Left lung (tissue), 10 donors: ENCODE results near the gene ASB6. TPM values are rescaled to one million over a fixed set of nuclear protein-coding genes. Genes with fewer than 3 reads are reported as not detected.

Experiments
- ATAC-seq: fragments of 200-7000 bp; cut with Tn5 transposase; one replicate; pipeline ENCODE4 v1.9.1; 2020; ENCODE audit warnings: moderate library complexity
- DNase-seq, 4 donors: peaks; one replicate each; pipeline ENCODE4 v3.0.0-alpha.2; 2013 to 2020
- H3K27ac ChIP-seq, 2 donors: fragments of 200-600 bp; sonication (generic) in 1 of 2; one replicate each; pipeline versions ENCODE4 v1.5.0 to v1.8.0; 2020 to 2021
- H3K27me3 ChIP-seq, 2 donors: fragments of 200-600 bp; sonication (generic) in 1 of 2; one replicate each; pipeline versions ENCODE4 v1.5.0 to v1.8.0; 2020 to 2021
- H3K36me3 ChIP-seq, 2 donors: fragments of 200-600 bp; sonication (generic) in 1 of 2; one replicate each; pipeline versions ENCODE4 v1.5.0 to v1.8.0; 2020 to 2021
- H3K4me1 ChIP-seq, 2 donors: fragments of 200-600 bp; one replicate each; pipeline ENCODE4 v1.8.0; 2021
- H3K4me3 ChIP-seq, 2 donors: fragments of 200-600 bp; sonication (generic) in 1 of 2; one replicate each; pipeline versions ENCODE4 v1.5.0 to v1.8.0; 2020 to 2021; ENCODE audit warnings: mild to moderate bottlenecking in 1 of 2
- H3K9me3 ChIP-seq, 2 donors: fragments of 200-600 bp; sonication (generic) in 1 of 2; one replicate each; pipeline versions ENCODE4 v1.5.0 to v1.8.0; 2020 to 2021
- intact Hi-C, 2 donors: fragments of 100-400 bp; cut with DNase I; formaldehyde crosslinking; loops; one replicate each; pipeline versions ENCODE4 v1.11.2 to v1.14.2; 2022
- polyA plus RNA-seq, 6 donors: library from polyadenylated mRNA; unstranded; fragments of 120-200 nt; gene quantifications; one replicate each; pipeline ENCODE4 v1.2.1, GENCODE V29; 2013; ENCODE audit not compliant: insufficient read length in 6 of 6
- total RNA-seq, 2 donors: library from RNA; stranded (reverse); fragmentation: NEBNext Ultra II Directional; extraction: Animal tissue kit (Norgen Biotek cat#: 25700); gene quantifications; one replicate each; pipeline ENCODE4 v1.2.1, GENCODE V29; 2021
- TF ChIP-seq, protein P1 (sequence below), 2 donors: fragments of 200-600 bp; sonication (generic) in 1 of 2; IDR thresholded peaks; one replicate each; pipeline versions ENCODE4 v1.5.0 to v1.8.0; 2021; ENCODE audit warnings: antibody characterized with exemption in 2 of 2
- donor health status: DM: no; HTN: yes; CAD: no.
- donor health status: DM: no; HTN: no; CAD: no.

ASB6 gene
- total and polyA plus RNA-seq, 8 donors, result 14.0 to 18.0 (median 15.7) TPM

DNA sequence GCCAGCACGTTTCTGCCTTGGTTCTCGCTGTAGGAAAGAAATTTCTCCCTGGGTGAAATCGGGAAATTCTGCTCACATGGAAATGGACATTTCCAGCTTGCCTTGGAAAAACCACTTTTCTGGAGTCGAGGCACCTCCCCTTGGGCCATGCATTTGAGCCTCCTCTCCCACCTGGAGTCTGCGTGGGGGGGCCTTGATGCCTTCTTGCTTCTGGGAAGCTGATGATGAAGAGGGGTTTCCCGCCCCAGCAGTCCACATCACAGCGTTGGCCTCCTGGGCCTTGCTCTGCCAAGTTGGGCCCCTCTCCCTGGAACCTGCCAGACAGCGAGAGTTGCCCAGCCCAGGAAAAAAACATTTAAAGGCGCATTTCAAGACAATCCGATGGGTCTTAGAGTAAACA is 1.8 kb upstream of the ASB6 start:
- DNase-seq (peak in 1 of 4 donors; percentile 37), ATAC-seq (no peak)
- Histone ChIP-seq H3K4me3 (no peak overlapping the region), H3K4me1 (peaks cover 8 to 26% of the 10 kb centered on the region in 2 donors), H3K9me3 (no peaks in the 10 kb centered on the region), H3K36me3 (peaks cover 0 to 10% of the 10 kb centered on the region in 2 donors), H3K27me3 (no peaks in the 10 kb centered on the region), H3K27ac (no peak overlapping the region)
- TF ChIP-seq, protein P1, sequence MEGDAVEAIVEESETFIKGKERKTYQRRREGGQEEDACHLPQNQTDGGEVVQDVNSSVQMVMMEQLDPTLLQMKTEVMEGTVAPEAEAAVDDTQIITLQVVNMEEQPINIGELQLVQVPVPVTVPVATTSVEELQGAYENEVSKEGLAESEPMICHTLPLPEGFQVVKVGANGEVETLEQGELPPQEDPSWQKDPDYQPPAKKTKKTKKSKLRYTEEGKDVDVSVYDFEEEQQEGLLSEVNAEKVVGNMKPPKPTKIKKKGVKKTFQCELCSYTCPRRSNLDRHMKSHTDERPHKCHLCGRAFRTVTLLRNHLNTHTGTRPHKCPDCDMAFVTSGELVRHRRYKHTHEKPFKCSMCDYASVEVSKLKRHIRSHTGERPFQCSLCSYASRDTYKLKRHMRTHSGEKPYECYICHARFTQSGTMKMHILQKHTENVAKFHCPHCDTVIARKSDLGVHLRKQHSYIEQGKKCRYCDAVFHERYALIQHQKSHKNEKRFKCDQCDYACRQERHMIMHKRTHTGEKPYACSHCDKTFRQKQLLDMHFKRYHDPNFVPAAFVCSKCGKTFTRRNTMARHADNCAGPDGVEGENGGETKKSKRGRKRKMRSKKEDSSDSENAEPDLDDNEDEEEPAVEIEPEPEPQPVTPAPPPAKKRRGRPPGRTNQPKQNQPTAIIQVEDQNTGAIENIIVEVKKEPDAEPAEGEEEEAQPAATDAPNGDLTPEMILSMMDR (IDR thresholded peaks at IDR 0.05), result no peak
- intact Hi-C loops, result no loop called here

DNA sequence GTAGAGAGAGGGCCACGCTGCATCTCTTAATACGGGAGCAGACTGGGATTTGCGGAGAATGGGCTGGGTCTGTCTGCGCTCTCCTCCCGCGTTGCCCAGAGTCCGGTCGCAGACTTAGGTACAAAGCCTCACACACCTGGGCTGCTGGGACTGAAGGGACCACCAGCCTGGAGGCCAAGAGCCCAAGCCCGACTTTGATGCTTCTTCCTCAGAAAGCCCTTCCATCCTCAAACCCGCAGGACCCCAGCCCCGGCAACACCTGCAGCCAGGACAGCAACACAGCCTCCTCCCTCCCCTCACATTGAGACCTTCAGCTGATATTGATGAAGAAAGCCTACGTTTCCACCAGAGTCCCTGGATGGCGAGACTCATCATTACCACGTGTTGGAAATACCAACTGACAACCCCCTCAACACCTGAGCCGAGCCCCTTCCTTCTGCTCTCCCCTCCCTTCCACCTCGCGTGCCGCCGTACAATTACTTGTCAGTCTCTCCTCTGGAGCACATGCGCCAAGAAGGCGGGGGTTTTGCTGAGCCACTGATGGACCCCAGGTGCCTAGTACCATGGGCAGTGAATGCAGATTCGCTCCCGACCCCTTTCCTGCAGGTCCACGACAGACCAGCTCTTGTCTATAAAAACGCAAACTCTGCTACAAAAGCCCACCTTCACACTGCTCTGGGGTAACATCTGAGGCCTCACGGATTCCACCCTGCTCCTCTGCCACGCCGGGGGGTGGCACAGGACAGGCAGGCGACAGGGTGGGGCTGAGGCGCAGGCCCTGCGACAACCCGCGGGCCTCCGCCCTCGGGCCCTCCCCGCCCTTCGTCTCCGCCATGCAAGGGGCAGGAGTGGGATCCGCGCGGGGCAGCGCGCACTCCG is 841 bp downstream of the ASB6 start:
- intact Hi-C loops, result no loop called here
- Histone ChIP-seq H3K27ac (peak overlapping the region in 1 of 2 donors; percentile 90), H3K27me3 (no peaks in the 10 kb centered on the region), H3K4me1 (peaks cover 8 to 31% of the 10 kb centered on the region in 2 donors), H3K36me3 (peaks cover 0 to 36% of the 10 kb centered on the region in 2 donors), H3K4me3 (peak overlapping the region; percentile 98 to 99), H3K9me3 (no peaks in the 10 kb centered on the region)
- TF ChIP-seq, protein P1 (IDR thresholded peaks at IDR 0.05), result no peak
- DNase-seq (peak in 1 of 4 donors; percentile 59), ATAC-seq (peak; percentile 0)

- Histone ChIP-seq H3K36me3 (peaks cover 0 to 44% of the 10 kb centered on the region in 2 donors), H3K27ac (no peak overlapping the region), H3K4me1 (peaks cover 8 to 31% of the 10 kb centered on the region in 2 donors), H3K27me3 (no peaks in the 10 kb centered on the region), H3K9me3 (no peaks in the 10 kb centered on the region), H3K4me3 (peak overlapping the region in 1 of 2 donors; percentile 99)
- peak in 1 of 4 donors; percentile 68 for DNase-seq
- intact Hi-C loops, result no loop called here
- ATAC-seq, result no peak
- TF ChIP-seq, protein P1 (IDR thresholded peaks at IDR 0.05), result no peak
These were observed 1.7 kb downstream of the ASB6 start for GRCh38 chr9:129640086-129640870.

DNA sequence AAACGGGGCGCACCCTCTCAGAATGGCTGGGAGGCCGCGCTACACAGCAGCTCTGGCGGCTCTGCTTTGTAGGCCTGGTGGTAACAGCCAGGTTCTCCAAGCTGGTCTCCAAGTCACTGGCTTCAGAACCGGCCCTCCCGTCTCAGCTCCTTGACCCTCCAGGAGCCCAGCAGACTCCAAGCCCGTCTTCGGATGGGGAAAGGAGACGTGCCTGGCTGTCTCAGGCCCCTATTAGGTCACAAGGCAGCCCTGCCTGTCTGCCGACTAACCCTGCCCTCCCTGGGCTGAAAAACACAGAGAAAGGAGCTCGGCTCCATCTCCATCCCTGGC is 2.2 kb downstream of the ASB6 start:
- H3K27me3 ChIP-seq, result no peaks in the 10 kb centered on the region
- TF ChIP-seq, protein P1 (IDR thresholded peaks at IDR 0.05), result no peak
- peaks cover 0 to 50% of the 10 kb centered on the region in 2 donors for H3K36me3 ChIP-seq
- H3K27ac ChIP-seq, result no peak overlapping the region
- DNase-seq, result peak in 1 of 4 donors; percentile 41
- peaks cover 8 to 31% of the 10 kb centered on the region in 2 donors for H3K4me1 ChIP-seq
- intact Hi-C loops, result loop anchor here in 1 of 2 donors (10.0 kb wide), 1 partner anchor 155 kb away; no protein-coding TSS in a partner anchor
- no peak for ATAC-seq
- no peaks in the 10 kb centered on the region for H3K9me3 ChIP-seq
- H3K4me3 ChIP-seq, result no peak overlapping the region
